ENCODE data around the gene ENDOU.
A peak's percentile ranks its signal among the peaks of the same experiment; 100 is the strongest.

ENDOU gene

GRCh38 chr12:47763481-47764346, 38.4 kb upstream of the ENDOU start:
- TF ChIP-seq CTCF (IDR thresholded peaks at IDR 0.05; ENCODE audit: insufficient read depth, low read depth, low read length, missing control alignments), result no peak
- DNase-seq (ENCODE audit: low read depth), result no peak
- H3K4me3 ChIP-seq (ENCODE audit: low read depth, low read length), result no peak overlapping the region

GRCh38 chr12:47762850-47763465, 37.7 kb upstream of the ENDOU start:
- no peak overlapping the region for H3K4me3 ChIP-seq (ENCODE audit: low read depth, low read length)
- TF ChIP-seq CTCF (IDR thresholded peaks at IDR 0.05; ENCODE audit: insufficient read depth, low read depth, low read length, missing control alignments), result no peak
- no peak for DNase-seq (ENCODE audit: low read depth)

- peak within 1 kb of the TSS; percentile 69 for H3K4me3 ChIP-seq (ENCODE audit: low read depth, low read length)
- TF ChIP-seq CTCF (IDR thresholded peaks at IDR 0.05; ENCODE audit: insufficient read depth, low read depth, low read length, missing control alignments), result peak; percentile 56
- DNase-seq (ENCODE audit: low read depth), result peak; percentile 71
Measured at GRCh38 chr12:47758834-47759690, 33.8 kb upstream of the ENDOU start, which contains the start of gene RAPGEF3. Gene RAPGEF3, minus strand, starts transcription at chr12:47758880. Its CDS starts 324 bp downstream, at chr12:47758556.

GRCh38 chr12:47758584-47758833, 33.2 kb upstream of the ENDOU start:
- DNase-seq (ENCODE audit: low read depth), result no peak
- peak overlapping the region; percentile 69 for H3K4me3 ChIP-seq (ENCODE audit: low read depth, low read length)
- TF ChIP-seq CTCF (IDR thresholded peaks at IDR 0.05; ENCODE audit: insufficient read depth, low read depth, low read length, missing control alignments), result no peak

- TF ChIP-seq CTCF (IDR thresholded peaks at IDR 0.05; ENCODE audit: insufficient read depth, low read depth, low read length, missing control alignments), result no peak
- H3K4me3 ChIP-seq (ENCODE audit: low read depth, low read length), result no peak overlapping the region
- no peak for DNase-seq (ENCODE audit: low read depth)
Measured at GRCh38 chr12:47757840-47758583, 32.7 kb upstream of the ENDOU start.

- no peak for DNase-seq (ENCODE audit: low read depth)
- H3K4me3 ChIP-seq (ENCODE audit: low read depth, low read length), result no peak overlapping the region
- TF ChIP-seq CTCF (IDR thresholded peaks at IDR 0.05; ENCODE audit: insufficient read depth, low read depth, low read length, missing control alignments), result no peak
Measured at GRCh38 chr12:47757364-47757839, 32.1 kb upstream of the ENDOU start.
